Panc1 (cell line): Measurements from ENCODE around the gene CXCR6.

Experiments used
- CTCF ChIP-seq: fragments of 450-650 bp; IDR thresholded peaks from 2 replicates; pipeline ENCODE4 v1.5.1; 2017; ENCODE audit warnings: mild to moderate bottlenecking
- POLR2AphosphoS5 ChIP-seq: IDR thresholded peaks from 2 replicates; pipeline ENCODE4 v1.6.1; 2012; ENCODE audit warnings: mild to moderate bottlenecking, low read depth, low read length, moderate library complexity
- SIN3A ChIP-seq: IDR thresholded peaks from 2 replicates; pipeline ENCODE4 v1.6.1; 2012; ENCODE audit warnings: low read depth, mild to moderate bottlenecking, low read length, moderate library complexity, borderline replicate concordance; ENCODE audit not compliant: insufficient read depth
- TCF7L2 ChIP-seq: IDR thresholded peaks from 2 replicates; pipeline ENCODE4 v1.6.1; 2011; ENCODE audit warnings: mild to moderate bottlenecking, low read depth, low read length, inconsistent platforms
- TF ChIP-seq, protein P1 (sequence below), 2 experiments: IDR thresholded peaks; 2 replicates each; pipeline ENCODE4 v1.6.1; 2011 to 2012; ENCODE audit warnings: low read depth in 2 of 2, control low read depth in 1 of 2, low read length in 1 of 2, mild to moderate bottlenecking in 1 of 2, moderate library complexity in 1 of 2; ENCODE audit not compliant: insufficient read depth in 1 of 2

DNA sequence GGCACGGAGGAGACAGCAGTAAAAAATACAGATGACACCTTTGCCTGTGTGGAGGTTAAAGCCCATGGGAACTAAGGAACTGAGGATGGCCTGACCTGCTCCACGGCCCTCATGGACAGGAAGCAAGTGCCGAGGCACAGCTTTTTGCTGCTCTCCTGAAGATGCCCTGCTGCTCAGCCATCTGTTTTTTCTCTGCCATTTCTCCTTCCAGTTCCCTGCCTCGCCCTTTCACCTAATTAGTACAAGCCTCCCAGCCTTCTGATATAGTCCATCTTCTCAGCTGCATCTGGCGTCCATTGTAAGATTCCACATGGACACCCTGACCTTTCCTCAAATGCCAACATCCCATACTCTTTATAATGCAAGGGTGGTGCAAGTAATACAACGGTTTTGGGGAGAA lies 11.8 kb upstream of the CXCR6 start:
- TF ChIP-seq POLR2AphosphoS5 (no peak), CTCF (no peak), SIN3A (no peak), TCF7L2 (no peak)
- TF ChIP-seq, protein P1, sequence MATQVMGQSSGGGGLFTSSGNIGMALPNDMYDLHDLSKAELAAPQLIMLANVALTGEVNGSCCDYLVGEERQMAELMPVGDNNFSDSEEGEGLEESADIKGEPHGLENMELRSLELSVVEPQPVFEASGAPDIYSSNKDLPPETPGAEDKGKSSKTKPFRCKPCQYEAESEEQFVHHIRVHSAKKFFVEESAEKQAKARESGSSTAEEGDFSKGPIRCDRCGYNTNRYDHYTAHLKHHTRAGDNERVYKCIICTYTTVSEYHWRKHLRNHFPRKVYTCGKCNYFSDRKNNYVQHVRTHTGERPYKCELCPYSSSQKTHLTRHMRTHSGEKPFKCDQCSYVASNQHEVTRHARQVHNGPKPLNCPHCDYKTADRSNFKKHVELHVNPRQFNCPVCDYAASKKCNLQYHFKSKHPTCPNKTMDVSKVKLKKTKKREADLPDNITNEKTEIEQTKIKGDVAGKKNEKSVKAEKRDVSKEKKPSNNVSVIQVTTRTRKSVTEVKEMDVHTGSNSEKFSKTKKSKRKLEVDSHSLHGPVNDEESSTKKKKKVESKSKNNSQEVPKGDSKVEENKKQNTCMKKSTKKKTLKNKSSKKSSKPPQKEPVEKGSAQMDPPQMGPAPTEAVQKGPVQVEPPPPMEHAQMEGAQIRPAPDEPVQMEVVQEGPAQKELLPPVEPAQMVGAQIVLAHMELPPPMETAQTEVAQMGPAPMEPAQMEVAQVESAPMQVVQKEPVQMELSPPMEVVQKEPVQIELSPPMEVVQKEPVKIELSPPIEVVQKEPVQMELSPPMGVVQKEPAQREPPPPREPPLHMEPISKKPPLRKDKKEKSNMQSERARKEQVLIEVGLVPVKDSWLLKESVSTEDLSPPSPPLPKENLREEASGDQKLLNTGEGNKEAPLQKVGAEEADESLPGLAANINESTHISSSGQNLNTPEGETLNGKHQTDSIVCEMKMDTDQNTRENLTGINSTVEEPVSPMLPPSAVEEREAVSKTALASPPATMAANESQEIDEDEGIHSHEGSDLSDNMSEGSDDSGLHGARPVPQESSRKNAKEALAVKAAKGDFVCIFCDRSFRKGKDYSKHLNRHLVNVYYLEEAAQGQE (IDR thresholded peaks at IDR 0.05; ENCODE audit: insufficient read depth in 1 of 2, low read depth in 2 of 2, low read length in 1 of 2) = no peak
